GM20431 (cell line): ENCODE results near the gene DEDD2.

Experiments used
- in situ Hi-C: fragments of 300-500 bp; cut with MseI, MboI; formaldehyde crosslinking; loops from one replicate; pipeline ENCODE4 v1.15.0; 2020; ENCODE audit warnings: low sequenced_read_pairs; ENCODE audit not compliant: unreplicated experiment

The DEDD2 gene

GRCh38 chr19:42201489-42202289 lies 15.8 kb downstream of the DEDD2 start:
- in situ Hi-C loops, result no loop called here

GRCh38 chr19:42200116-42200715 lies 17.3 kb downstream of the DEDD2 start:
- in situ Hi-C loops, result no loop called here

DNA sequence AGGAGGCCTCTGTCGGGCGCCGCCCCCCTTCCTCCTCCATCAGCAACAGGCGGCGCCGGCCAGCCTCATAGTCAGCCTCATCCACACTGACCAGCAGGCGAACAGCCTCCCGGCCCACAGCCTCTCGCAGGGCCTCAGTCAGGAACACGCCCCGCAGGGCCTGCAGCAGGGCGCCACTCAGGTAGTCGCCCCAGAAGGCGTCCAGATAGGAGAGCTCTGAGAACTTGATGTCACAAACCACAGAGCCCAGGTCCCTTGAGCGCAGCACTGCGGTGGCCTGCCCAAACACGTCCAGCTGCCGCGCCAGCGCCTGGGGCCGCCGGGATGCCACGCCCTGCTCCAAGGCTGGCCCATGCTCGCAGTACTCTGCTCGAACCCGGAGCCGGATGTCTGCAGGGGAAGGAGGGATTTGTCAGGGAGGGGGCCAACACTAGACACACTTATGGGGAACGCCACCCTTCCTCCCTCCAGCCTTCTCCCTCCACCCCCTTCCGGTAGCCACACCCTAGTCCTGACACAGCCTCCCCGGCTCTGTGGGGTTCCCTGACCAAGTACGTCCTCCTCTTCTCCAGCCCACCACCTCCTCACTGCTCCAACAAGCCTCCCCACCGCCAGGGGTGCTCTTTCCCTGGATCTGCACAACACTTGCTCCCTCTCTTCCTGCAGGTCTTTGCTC lies 17.9 kb downstream of the DEDD2 start:
- in situ Hi-C loops, result no loop called here

DNA sequence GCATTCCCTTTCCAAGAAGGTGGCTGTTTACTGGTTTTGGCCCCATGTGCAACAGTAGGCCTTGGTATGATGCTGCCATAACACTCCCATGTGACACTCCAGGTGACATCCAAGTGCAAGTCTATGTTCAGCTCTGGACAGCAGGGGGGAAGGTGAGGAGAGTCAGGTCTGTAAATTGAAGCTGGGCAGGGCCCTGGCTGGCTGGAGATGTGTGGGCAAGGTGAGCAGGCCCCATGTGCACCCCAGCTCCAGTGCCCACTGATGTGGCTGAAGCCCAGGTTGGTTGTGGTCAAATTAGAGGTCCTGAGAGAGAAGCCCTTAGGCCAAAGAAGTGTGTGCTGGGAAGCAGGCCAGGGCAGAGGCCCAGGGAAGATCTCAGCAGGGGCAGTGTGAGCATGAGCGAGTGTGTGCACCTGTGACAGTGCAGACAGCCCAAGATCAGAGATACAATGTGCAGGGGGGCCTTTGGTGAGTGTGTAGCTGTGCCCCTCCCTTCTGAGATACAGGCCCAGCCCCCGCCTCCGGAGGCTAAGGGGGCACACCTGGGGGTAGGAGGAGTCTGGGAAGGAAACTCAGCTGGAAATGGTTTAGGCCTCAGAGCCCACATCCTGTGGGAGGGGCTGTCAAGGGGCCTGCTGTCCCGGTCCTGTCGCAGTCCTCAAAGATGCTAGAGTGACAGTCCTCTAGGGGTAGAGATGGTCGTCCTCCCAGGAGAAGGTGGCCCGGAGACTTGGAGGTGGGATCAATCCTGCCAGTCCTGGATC lies 18.6 kb downstream of the DEDD2 start:
- in situ Hi-C loops, result no loop called here

DNA sequence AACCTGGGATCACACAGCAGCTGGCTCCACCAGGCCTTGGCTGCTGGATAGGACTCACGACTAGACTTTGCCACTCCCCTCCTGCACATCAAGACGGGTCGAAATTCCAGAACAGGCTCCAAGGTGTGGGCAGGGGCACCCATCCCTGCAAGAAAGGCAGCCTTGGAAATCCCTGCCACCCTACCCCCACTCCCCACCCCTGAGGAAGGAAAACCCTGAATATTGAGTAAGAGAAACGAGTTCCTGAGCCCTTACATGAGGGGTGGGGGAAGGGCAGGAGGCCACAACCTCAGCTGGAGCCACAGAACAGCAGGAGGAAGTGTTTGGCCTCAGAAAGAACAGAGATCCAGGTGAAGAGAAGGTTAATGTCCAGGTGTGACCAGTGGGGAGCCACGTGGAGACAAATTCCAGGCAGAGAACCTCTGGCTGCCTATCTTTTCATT lies 20.1 kb downstream of the DEDD2 start:
- in situ Hi-C loops, result no loop called here

GRCh38 chr19:42196011-42197001 lies 21.2 kb downstream of the DEDD2 start:
- in situ Hi-C loops, result no loop called here

GRCh38 chr19:42193706-42194105 lies 23.8 kb downstream of the DEDD2 start:
- in situ Hi-C loops, result no loop called here

DNA sequence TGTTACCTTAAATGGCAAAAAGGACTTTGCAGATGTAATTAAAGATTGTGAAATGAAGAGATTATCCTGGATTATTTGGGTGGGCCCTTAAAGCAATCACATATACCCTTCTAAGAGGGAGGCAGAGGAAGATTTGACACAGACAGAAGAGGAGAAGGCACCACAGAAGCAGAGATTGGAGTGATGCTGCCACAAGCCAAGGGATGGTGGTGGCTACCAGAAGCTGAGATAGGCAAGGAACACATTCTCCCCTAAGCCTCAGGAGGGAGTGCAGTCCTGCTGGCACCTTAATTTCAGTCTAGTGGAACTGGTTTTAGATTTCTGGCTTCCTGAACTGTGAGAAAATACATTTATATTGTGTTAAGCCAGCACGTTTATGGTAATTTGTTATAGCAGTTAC lies 24.2 kb downstream of the DEDD2 start:
- in situ Hi-C loops, result no loop called here

DNA sequence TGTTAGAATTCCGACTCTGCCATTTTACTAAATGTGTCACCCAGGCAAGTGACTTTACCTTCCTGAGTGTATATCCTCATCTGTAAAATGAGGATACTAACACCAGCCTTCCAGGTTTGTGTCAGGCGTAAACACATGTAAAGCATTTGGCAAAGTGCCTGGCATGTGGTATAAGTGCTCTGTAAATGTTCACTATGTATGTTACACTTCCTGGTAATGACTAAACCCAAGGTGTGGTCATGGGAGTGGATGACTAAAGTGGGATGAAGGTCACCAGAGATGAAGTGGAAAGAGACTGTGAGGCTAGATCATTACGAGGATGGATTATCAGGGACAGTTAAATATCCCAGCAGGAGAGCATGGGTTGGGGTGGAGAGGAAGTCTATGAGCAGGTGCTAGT lies 25.6 kb downstream of the DEDD2 start:
- in situ Hi-C loops, result no loop called here

- in situ Hi-C loops, result no loop called here
These were observed 26.1 kb downstream of the DEDD2 start for GRCh38 chr19:42191330-42191729.

DNA sequence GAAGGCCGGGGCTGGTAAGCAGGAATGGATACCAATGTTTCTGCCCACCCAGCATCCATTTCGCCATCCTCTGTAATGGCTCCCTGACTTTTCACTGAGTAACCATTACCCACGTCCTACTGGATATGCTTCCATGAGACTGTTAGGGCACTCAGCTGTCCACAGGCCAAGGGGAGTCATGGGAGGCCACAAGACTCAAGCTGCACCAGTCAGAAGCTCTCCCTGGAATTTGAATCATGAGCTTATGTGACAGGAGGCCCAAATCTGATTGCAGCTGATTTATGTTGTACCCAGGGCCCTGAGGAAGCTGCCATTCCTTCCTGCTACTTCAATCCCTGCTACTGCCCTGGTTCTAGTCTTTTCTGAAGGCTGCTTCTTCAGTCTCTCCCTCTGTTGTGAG lies 28.3 kb downstream of the DEDD2 start:
- in situ Hi-C loops, result no loop called here

GRCh38 chr19:42188665-42189064 lies 28.8 kb downstream of the DEDD2 start:
- in situ Hi-C loops, result no loop called here

- in situ Hi-C loops, result no loop called here
These were observed 32.2 kb downstream of the DEDD2 start for GRCh38 chr19:42185277-42185676.

- in situ Hi-C loops, result no loop called here
These were observed 33.0 kb downstream of the DEDD2 start for GRCh38 chr19:42184401-42184861.

- in situ Hi-C loops, result no loop called here
These were observed 38.4 kb downstream of the DEDD2 start for GRCh38 chr19:42178791-42179674.

GRCh38 chr19:42177686-42178019 lies 39.8 kb downstream of the DEDD2 start:
- in situ Hi-C loops, result no loop called here

DNA sequence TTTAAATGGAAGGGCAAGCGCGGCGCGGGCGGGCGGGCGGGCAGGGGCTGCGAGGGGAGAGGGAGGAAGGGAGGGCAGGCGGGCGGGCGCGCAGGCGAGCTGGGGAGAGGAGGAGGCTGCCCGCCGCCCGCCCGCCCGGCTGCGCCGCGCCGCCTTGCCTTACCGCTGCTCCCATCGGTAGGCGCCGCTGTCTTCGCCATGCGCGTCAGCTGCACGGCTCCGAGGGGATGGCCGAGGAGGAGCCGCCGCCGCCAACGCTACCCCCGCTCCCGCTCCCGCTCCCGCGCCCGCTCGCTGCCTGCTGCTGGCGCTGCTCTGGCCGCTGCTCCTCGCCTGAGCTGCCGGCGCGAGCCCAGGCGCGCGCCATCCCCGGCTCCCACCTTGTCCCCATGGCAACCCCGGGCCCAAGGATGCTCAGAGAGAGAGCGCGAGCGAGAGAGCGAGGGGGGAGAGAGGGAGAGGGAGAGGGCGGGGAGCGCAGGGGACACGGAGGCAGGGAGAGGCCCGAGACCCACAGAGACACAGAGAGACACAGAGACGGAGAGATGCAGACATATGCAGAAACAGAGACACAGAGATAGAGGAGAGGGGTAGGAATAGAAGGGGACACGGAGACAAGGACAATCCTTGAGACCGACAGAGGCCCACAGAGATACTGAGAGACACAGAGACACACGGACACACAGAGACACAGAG lies 40.3 kb downstream of the DEDD2 start:
- in situ Hi-C loops, result no loop called here

DNA sequence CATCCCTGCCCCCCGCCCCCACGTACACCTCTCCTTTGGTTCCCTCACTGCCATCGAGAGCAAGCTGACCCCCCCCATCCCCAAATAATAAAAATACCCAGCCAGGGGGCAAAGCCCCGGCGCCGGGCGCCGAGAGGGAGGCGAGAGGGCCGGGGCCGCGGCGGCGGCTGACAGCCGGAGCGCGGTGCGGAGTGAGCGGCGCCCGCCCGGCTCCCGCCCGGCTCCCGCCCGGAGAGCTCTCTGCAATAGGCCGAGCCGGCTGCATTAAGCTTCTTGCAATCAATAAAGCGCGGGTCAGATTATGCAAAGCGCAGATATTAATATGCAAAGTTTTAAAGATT lies 40.9 kb downstream of the DEDD2 start:
- in situ Hi-C loops, result no loop called here
